Right cardiac atrium (tissue), 5 donors: Measurements from ENCODE around the gene SFN. TPM values are rescaled to one million over a fixed set of nuclear protein-coding genes. Genes with fewer than 3 reads are reported as not detected.
A peak's percentile ranks its signal among the peaks of the same experiment; 100 is the strongest.
"Not testable (repeated sequence)": the region's sequence is repeated elsewhere in the genome, so short reads cannot be mapped to it uniquely, and the experiment has no call there.

Experiments used
- ATAC-seq, 2 donors: fragments of 200-7000 bp; cut with Tn5 transposase; one replicate each; pipeline versions ENCODE4 v1.8.0 to v1.9.1; 2020; ENCODE audit warnings: moderate library complexity in 2 of 2, mild to moderate bottlenecking in 1 of 2
- DNase-seq, 3 donors: peaks; one replicate each; pipeline ENCODE4 v3.0.0-alpha.2; 2020
- H3K27ac ChIP-seq: one replicate; pipeline ENCODE4 v1.5.1; 2013; ENCODE audit warnings: mild to moderate bottlenecking, low read length, control low read depth, moderate library complexity
- H3K27me3 ChIP-seq: one replicate; pipeline ENCODE4 v1.6.1; 2013; ENCODE audit not compliant: control insufficient read depth, insufficient read depth
- H3K4me1 ChIP-seq: one replicate; pipeline ENCODE4 v1.6.1; 2013; ENCODE audit warnings: low read length; ENCODE audit not compliant: control insufficient read depth, insufficient read depth
- H3K4me3 ChIP-seq: one replicate; pipeline ENCODE4 v1.5.1; 2013; ENCODE audit warnings: low read length, control low read depth
- H3K9me3 ChIP-seq: one replicate; pipeline ENCODE4 v1.6.1; 2013; ENCODE audit warnings: low read length; ENCODE audit not compliant: control insufficient read depth
- WGBS: extraction: QIAGEN DNeasy Blood & Tissue Kit; methylation state at CpG from one replicate; pipeline ENCODE4 v1.1.7; 2013; 5-methylcytosine and 5-hydroxymethylcytosine counted together
- intact Hi-C, 4 donors: fragments of 100-400 bp; cut with DNase I; formaldehyde crosslinking; loops; one replicate each; pipeline versions ENCODE4 v1.11.0 to v1.14.0; 2022 to 2023
- polyA plus RNA-seq: library from polyadenylated mRNA; stranded (reverse); fragments of 200-250 nt; gene quantifications from one replicate; pipeline ENCODE4 v1.2.3, GENCODE V29; 2013
- total RNA-seq, 4 donors: library from RNA; stranded (reverse); fragmentation: NEBNext Ultra II Directional; extraction: Animal tissue kit (Norgen Biotek cat#: 25700); gene quantifications; one replicate each; pipeline ENCODE4 v1.2.1, GENCODE V29; 2021
- donor health status: healthy with polysubstance abuse.
- donor health status: DM: no; HTN: yes; CAD: no.
- donor health status: DM: no; HTN: no; CAD: no.
- donor health status: DM: no; HTN: yes; CAD: no; lungs with severe emphysema.
- donor health status: DM: yes; HTN: yes; CAD: no.

The SFN gene
- total and polyA plus RNA-seq, 5 donors: 0.20 to 0.24 (median 0.23) TPM; not detected in 2

- peaks cover 5% of the 10 kb centered on the region for H3K4me1 ChIP-seq
- peak overlapping the region; percentile 53 for H3K27ac ChIP-seq
- no peak for ATAC-seq
- no peaks in the 10 kb centered on the region for H3K9me3 ChIP-seq
- intact Hi-C loops: no loop called here
- DNase-seq: no peak
- WGBS: 79% methylated on average over 6 of the region's 6 CpGs
- no peaks in the 10 kb centered on the region for H3K27me3 ChIP-seq
- no peak overlapping the region for H3K4me3 ChIP-seq
Measured at GRCh38 chr1:26829184-26829911, 33.6 kb upstream of the SFN start.

GRCh38 chr1:26831059-26831458 is 31.9 kb upstream of the SFN start:
- no peaks in the 10 kb centered on the region for H3K9me3 ChIP-seq
- intact Hi-C loops: no loop called here
- H3K4me3 ChIP-seq: no peak overlapping the region
- DNase-seq: no peak
- no peak overlapping the region for H3K27ac ChIP-seq
- no peak for ATAC-seq
- peaks cover 5% of the 10 kb centered on the region for H3K4me1 ChIP-seq
- 94% methylated on average over 3 of the region's 3 CpGs for WGBS
- no peaks in the 10 kb centered on the region for H3K27me3 ChIP-seq

- intact Hi-C loops: no loop called here
- 69% methylated on average over 3 of the region's 3 CpGs for WGBS
- H3K27ac ChIP-seq: no peak overlapping the region
Measured at GRCh38 chr1:26831546-26832248, 31.3 kb upstream of the SFN start.

GRCh38 chr1:26832249-26832960 is 30.5 kb upstream of the SFN start:
- WGBS: 89% methylated on average over 16 of the region's 16 CpGs
- H3K4me3 ChIP-seq: no peak overlapping the region
- no peak overlapping the region for H3K27ac ChIP-seq
- DNase-seq (no peak), ATAC-seq (no peak)
- H3K9me3 ChIP-seq: no peaks in the 10 kb centered on the region
- peaks cover 5% of the 10 kb centered on the region for H3K4me1 ChIP-seq
- no peaks in the 10 kb centered on the region for H3K27me3 ChIP-seq
- intact Hi-C loops: no loop called here

More at GRCh38 chr1:26831546-26832248, 31.3 kb upstream of the SFN start:
- no peak for DNase-seq
- Histone ChIP-seq H3K4me3 (no peak overlapping the region), H3K4me1 (peaks cover 5% of the 10 kb centered on the region), H3K9me3 (no peaks in the 10 kb centered on the region), H3K27me3 (no peaks in the 10 kb centered on the region)
- ATAC-seq: no peak

- Histone ChIP-seq H3K9me3 (no peaks in the 10 kb centered on the region), H3K4me1 (peaks cover 5% of the 10 kb centered on the region), H3K27ac (no peak overlapping the region), H3K4me3 (no peak overlapping the region), H3K27me3 (no peaks in the 10 kb centered on the region)
- ATAC-seq (peak; percentile 7 to 48), DNase-seq (peak in 1 of 3 donors; percentile 64)
- WGBS: 82% methylated on average over 23 of the region's 23 CpGs
- intact Hi-C loops: no loop called here
Measured at GRCh38 chr1:26833432-26834405, 29.2 kb upstream of the SFN start.

- H3K4me1 ChIP-seq, ATAC-seq, H3K4me3 ChIP-seq, DNase-seq, H3K27ac ChIP-seq, H3K9me3 ChIP-seq, intact Hi-C loops, H3K27me3 ChIP-seq: not testable (repeated sequence)
- WGBS: 94% methylated on average over 5 of the region's 5 CpGs
Measured at GRCh38 chr1:26837665-26838064, 25.3 kb upstream of the SFN start.

- H3K27ac ChIP-seq: no peak overlapping the region
- intact Hi-C loops: no loop called here
- ATAC-seq: no peak
Measured at GRCh38 chr1:26838474-26839338, 24.2 kb upstream of the SFN start.

GRCh38 chr1:26839339-26839722 is 23.6 kb upstream of the SFN start:
- no peaks in the 10 kb centered on the region for H3K27me3 ChIP-seq
- H3K27ac ChIP-seq: no peak overlapping the region
- intact Hi-C loops: no loop called here
- H3K9me3 ChIP-seq: no peaks in the 10 kb centered on the region
- WGBS: 99% methylated on average over 1 of the region's 1 CpG
- no peak for ATAC-seq
- H3K4me1 ChIP-seq: no peaks in the 10 kb centered on the region
- no peak for DNase-seq
- no peak overlapping the region for H3K4me3 ChIP-seq

More at GRCh38 chr1:26838474-26839338, 24.2 kb upstream of the SFN start:
- Histone ChIP-seq H3K9me3 (no peaks in the 10 kb centered on the region), H3K4me1 (no peaks in the 10 kb centered on the region), H3K27me3 (no peaks in the 10 kb centered on the region), H3K4me3 (no peak overlapping the region)
- WGBS: 74% methylated on average over 8 of the region's 8 CpGs
- no peak for DNase-seq

- Histone ChIP-seq H3K27ac (no peak overlapping the region), H3K4me1 (no peaks in the 10 kb centered on the region), H3K27me3 (no peaks in the 10 kb centered on the region), H3K9me3 (no peaks in the 10 kb centered on the region), H3K4me3 (no peak overlapping the region)
- ATAC-seq: no peak
- intact Hi-C loops: no loop called here
- 88% methylated on average over 6 of the region's 6 CpGs for WGBS
- DNase-seq: no peak
Measured at GRCh38 chr1:26839779-26840178, 23.2 kb upstream of the SFN start.
